D721Med (cell line): ENCODE results near the gene PROSER2.

ENCODE experiments used
- DNase-seq: peaks from one replicate; pipeline ENCODE4 v3.0.0; 2011; ENCODE audit warnings: low spot score; ENCODE audit not compliant: insufficient read length
- FAIRE-seq: peaks from 2 replicates; lab custom pipeline; 2011; peaks lifted over from hg19 to GRCh38; lab: Jason Lieb, UNC
- TF ChIP-seq, protein P1 (sequence below): IDR thresholded peaks from 2 replicates; pipeline ENCODE4 v1.5.1; 2012; ENCODE audit warnings: mild to moderate bottlenecking, control low read depth; ENCODE audit not compliant: insufficient read depth; ENCODE audit errors: missing control alignments

Gene PROSER2

DNA sequence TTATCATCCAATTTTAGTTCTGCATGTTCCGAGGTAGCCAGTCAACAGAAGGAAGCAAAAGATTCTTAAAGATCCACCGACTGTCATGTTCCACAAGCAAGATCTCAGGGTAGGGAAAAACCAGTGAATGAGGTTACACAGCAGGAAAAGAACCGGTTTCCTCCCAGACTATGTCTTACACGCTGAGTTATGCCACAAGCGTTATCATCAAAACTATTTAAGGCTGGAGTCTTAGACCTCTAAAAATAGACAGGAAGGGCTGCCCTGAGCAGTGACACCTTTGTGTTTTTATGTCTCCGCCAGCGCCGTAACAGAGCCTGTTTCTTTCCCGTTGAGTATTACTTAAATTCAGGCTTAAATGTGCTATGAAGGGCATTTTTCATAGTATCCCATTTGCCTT, 48.3 kb downstream of the PROSER2 start:
- FAIRE-seq, result no peak
- DNase-seq, result no peak
- TF ChIP-seq, protein P1, sequence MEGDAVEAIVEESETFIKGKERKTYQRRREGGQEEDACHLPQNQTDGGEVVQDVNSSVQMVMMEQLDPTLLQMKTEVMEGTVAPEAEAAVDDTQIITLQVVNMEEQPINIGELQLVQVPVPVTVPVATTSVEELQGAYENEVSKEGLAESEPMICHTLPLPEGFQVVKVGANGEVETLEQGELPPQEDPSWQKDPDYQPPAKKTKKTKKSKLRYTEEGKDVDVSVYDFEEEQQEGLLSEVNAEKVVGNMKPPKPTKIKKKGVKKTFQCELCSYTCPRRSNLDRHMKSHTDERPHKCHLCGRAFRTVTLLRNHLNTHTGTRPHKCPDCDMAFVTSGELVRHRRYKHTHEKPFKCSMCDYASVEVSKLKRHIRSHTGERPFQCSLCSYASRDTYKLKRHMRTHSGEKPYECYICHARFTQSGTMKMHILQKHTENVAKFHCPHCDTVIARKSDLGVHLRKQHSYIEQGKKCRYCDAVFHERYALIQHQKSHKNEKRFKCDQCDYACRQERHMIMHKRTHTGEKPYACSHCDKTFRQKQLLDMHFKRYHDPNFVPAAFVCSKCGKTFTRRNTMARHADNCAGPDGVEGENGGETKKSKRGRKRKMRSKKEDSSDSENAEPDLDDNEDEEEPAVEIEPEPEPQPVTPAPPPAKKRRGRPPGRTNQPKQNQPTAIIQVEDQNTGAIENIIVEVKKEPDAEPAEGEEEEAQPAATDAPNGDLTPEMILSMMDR, result no peak

DNA sequence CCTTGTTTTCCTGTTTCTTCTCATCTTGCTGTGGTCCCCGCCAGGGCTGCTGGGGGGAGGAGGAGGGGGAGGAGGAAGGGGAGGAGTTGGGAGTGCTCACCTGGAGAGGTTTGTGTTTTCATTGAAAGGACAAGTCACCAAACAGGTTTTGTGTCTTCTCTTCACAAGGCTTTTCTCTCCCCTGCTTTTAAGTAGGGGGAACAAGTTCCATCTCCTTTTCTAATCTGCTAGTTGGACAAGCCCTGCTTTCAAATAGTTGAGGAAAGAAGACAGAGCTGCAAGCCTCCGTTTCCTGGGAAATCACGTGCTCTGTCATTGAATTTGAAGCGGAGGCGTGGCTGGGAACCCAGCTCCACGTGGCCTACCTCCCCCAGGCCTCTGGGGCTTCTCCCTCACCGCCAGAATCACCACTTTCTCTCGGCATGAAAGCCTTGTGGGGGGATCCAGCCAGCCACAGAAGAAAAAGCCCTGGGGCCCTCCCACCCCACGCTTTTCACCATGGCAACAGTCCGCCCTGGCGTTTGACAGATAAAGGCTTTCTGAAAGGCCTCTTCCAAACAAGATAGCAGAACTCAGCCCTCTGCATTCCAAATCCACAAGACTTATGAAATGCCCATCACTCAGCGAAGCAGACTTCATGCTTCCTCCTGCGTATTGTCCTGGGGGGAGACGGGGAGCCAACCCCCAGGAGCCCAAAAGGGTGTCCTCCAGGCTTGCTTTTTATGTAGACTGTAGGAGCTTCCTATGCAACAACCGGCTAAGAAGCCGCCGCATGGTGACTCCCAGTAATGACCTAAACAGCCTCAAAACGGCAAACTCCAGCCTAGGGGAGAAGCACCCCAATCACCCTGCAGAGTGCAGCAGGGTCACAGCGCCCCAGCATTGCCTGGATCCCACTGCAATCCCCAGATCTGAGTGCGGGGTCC, 51.7 kb downstream of the PROSER2 start:
- TF ChIP-seq, protein P1, result no peak
- no peak for DNase-seq
- no peak for FAIRE-seq

DNA sequence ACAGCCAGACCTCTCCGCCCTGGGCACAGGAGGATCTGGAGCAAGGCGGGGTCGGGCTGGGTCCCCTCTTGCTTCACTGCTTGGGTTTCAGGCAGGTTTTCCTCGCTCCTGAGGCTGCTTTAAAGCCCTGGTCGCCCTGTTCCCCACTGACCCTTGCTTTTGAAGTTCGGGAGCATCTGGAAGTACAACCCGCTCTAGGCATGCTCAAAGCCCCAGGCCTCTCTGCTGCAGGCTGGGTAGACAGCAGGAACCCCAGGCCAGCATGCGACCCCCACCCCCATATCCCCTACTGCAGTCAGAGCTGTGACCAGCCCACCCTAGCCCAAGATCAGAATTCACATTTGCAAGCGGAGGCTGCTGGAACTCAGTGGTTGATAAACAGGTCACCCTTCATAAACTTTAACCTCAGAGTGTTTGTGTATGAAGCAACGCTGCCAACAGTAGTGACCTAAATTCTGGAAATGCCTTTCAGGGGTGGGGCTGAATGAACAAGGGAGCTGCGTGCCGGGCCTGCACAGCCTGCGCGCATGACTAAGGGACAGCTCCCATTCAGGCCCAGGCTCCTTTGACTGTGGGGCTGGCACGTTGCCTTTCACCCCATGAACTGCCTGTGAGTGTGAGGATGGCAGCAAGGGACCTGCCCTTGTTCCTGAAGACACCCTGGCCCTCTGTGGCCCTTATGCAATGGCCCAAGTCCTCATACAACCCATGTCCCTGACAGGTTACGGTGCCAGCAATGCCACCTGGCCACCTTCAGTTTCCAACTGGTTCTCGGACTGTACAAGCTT, 52.5 kb downstream of the PROSER2 start:
- FAIRE-seq, result no peak
- DNase-seq, result no peak
- TF ChIP-seq, protein P1, result no peak

DNA sequence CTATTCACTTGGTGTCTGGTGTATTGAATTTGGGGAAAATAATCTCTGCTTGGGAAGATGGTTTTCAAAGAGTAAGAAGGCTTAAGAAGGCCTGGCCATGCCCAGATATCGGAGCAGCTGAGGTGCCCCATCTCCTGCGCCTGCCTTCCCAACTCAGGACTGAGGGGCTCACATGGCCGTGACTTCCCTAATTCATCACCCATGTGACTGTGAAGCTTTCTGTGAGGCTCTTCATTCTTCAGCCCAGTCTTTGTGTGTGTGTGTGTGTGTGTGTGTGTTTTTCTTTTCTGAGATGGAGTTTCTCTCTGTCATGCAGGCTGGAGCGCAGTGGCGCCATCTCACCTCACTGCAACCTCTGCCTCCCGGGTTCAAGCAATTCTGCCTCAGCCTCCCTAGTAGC, 53.2 kb downstream of the PROSER2 start:
- TF ChIP-seq, protein P1, result no peak
- FAIRE-seq (no peak), DNase-seq (no peak)

DNA sequence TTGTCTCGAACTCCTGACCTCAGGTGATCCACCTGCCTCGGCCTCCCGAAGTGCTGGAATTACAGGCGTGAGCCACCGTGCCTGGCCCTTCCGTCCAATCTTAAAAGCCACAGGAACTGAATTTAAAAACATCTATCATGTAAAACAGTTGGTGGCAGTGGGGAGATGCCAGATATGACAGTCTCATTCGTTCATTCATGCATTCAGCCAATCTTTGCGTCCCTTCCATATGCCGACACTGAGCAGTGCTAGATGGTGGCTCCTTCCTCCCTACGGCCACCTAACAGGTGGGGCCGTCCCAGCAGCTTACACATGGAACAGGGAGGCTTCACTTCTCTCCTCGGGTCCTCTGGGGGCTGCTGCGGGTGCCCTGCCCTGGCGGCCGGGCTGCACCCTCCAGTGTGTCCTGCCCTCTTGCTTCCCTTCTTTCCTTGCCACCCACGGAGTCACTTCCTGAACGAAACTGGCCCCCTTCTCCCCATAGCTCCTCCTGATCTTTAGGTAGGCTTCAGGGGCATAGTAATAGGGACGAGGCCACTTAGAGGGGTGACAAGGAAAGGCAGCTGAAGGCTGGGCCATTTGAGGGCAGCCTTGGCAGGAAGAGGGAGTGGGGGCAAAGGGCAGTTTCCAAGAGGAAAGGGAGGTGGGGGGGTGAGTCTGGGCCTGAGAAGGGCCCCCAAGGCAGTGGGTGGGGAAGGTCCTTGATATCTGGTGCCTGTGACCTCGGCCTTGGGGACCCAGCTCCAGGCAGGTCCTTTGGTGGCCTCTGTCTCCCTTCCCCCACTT, 53.8 kb downstream of the PROSER2 start:
- DNase-seq (no peak), FAIRE-seq (no peak)
- TF ChIP-seq, protein P1, result no peak

DNA sequence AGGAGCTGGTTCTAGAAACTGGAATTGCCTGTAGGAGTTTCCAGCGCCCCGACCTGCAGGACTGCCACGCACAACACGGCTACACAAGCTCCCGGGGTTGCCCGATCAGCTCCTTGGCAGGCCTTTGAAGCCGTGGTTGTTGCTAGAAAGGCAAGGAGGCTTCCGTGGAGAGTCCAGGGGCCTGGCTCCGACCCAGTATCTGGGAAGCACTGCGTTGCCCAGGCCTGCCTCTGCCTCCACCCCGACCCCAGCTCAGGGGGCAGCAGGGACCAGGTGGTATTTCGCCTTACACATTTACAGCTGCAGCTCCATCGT, 54.4 kb downstream of the PROSER2 start:
- no peak for FAIRE-seq
- TF ChIP-seq, protein P1, result no peak
- DNase-seq, result no peak
